ENCODE data around the gene HK1. TPM values are rescaled to one million over a fixed set of nuclear protein-coding genes. Genes with fewer than 3 reads are reported as not detected.
A peak's percentile ranks its signal among the peaks of the same experiment; 100 is the strongest.

The HK1 gene
- total RNA-seq, 2 experiments from 2014 or later = 258 to 261 TPM

DNA sequence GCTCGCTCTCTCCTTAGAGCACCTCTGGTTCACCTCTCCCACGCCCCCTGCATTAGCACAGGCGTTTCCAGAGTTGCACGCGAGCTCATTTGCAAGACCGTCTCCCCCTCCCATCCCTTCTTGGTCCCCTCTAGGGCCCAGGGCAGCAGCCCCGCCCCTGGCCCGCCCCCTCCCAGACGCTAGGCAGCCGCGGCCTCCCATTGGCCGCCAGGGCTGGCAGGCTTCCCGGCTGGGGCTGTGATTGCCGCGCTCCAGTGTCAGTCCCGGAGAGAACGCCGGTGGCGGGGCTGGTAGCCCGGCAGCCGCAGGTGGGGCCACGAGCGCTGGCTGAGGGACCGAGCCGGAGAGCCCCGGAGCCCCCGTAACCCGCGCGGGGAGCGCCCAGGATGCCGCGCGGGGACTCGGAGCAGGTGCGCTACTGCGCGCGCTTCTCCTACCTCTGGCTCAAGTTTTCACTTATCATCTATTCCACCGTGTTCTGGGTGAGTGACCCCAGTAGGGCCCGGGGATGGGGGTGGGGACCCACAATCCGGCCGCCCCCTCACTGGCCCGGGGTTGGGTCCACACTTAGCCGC lies 173.0 kb downstream of the HK1 start, which contains the start of gene TSPAN15:
TSS of gene TSPAN15 (plus strand) at position 257 of the 575 bp plus-strand sequence. CDS start at position 387, 130 bp downstream.
- intact Hi-C loops (cut with DNase I, micrococcal nuclease) = loop anchor here in 1 of 2 experiments (1.0 to 2.0 kb wide), 2 partner anchors 43 to 132 kb away; no protein-coding TSS in a partner anchor
- no peaks in the 10 kb centered on the region for H3K9me3 Mint-ChIP-seq (ENCODE audit: low read depth)
- H3K4me1 Mint-ChIP-seq = peaks cover 13% of the 10 kb centered on the region
- CTCF ChIA-PET = interaction anchor here (0.6 to 1.5 kb wide), 8 partner anchors 9 to 1823 kb away, joined by 3 to 6 read pairs (median 4); no protein-coding TSS in a partner anchor
- no peaks in the 10 kb centered on the region for H3K36me3 Mint-ChIP-seq (ENCODE audit: low read depth)
- H3K4me3 Mint-ChIP-seq = peak within 1 kb of the TSS; percentile 75
- peak; percentile 96 for ATAC-seq
- DNase-seq = peak; percentile 87
- POLR2A ChIA-PET = interaction anchor here (1.0 kb wide), 1 partner anchor 8 kb away, joined by 5 read pairs; no protein-coding TSS in a partner anchor
- H3K27me3 Mint-ChIP-seq = peaks cover 4% of the 10 kb centered on the region
- no peak within 1 kb of the TSS for H3K27ac Mint-ChIP-seq

Other genes with a start within 250 kb of the HK1 start
- gene SRGN, start 190.4 kb upstream of the HK1 start, total RNA-seq = 100 to 1,000 TPM; 375 to 400 TPM
- 10 to 100 TPM; 27.1 to 32.2 TPM for gene VPS26A, start 154.3 kb upstream of the HK1 start, total RNA-seq
- gene SUPV3L1, start 98.3 kb upstream of the HK1 start, total RNA-seq = 10 to 100 TPM; 46.6 to 54.1 TPM
- gene HKDC1, start 58.2 kb upstream of the HK1 start, total RNA-seq = under 1 TPM; 0.30 to 0.80 TPM
- not detected for gene TACR2, start 138.4 kb downstream of the HK1 start, total RNA-seq
- under 1 TPM; 0.85 to 0.91 TPM for gene TSPAN15, start 173.0 kb downstream of the HK1 start, total RNA-seq

Data from activated CD4-positive, alpha-beta T cell treated with anti-CD3 and anti-CD28 coated beads for 36 hours (primary cell).